HepG2 (cell line): ENCODE results near the gene MTHFD2. TPM values are rescaled to one million over a fixed set of nuclear protein-coding genes. Genes with fewer than 3 reads are reported as not detected.
A peak's percentile ranks its signal among the peaks of the same experiment; 100 is the strongest.

Experiments
- EED ChIP-seq: sonication (generic); formaldehyde crosslinking; IDR thresholded peaks from 2 replicates; pipeline ENCODE4 v1.5.0; 2020; ENCODE audit warnings: mild to moderate bottlenecking, missing genetic modification reagents
- HNRNPLL ChIP-seq: fragments of 200-400 bp; formaldehyde crosslinking; IDR thresholded peaks from 2 replicates; pipeline ENCODE4 v1.6.1; 2017; ENCODE audit warnings: mild to moderate bottlenecking, low read depth, low read length; ENCODE audit not compliant: poor library complexity, severe bottlenecking
- MLLT10 ChIP-seq: sonication (generic); formaldehyde crosslinking; IDR thresholded peaks from 2 replicates; pipeline ENCODE4 v1.4.0; 2020; ENCODE audit warnings: missing genetic modification reagents
- NAIF1 ChIP-seq: sonication (generic); formaldehyde crosslinking; IDR thresholded peaks from 2 replicates; pipeline ENCODE4 v1.5.0; 2020; ENCODE audit warnings: mild to moderate bottlenecking, missing genetic modification reagents, borderline replicate concordance
- NFYC ChIP-seq: IDR thresholded peaks from 2 replicates; pipeline ENCODE4 v1.6.1; 2016; ENCODE audit warnings: missing genetic modification reagents, missing compliant biosample characterization
- SMAD1 ChIP-seq: sonication (generic); formaldehyde crosslinking; IDR thresholded peaks from 2 replicates; pipeline ENCODE4 v1.4.0; 2020; ENCODE audit warnings: missing genetic modification reagents, low read depth, mild to moderate bottlenecking, borderline replicate concordance
- ZNF343 ChIP-seq: sonication (generic); formaldehyde crosslinking; IDR thresholded peaks from 2 replicates; pipeline ENCODE4 v1.4.0; 2020; ENCODE audit warnings: mild to moderate bottlenecking, missing genetic modification reagents
- ZNF563 ChIP-seq: sonication (generic); formaldehyde crosslinking; IDR thresholded peaks from 2 replicates; pipeline ENCODE4 v1.8.0; 2022; ENCODE audit warnings: mild to moderate bottlenecking, moderate library complexity, missing genetic modification reagents
- ZNF615 ChIP-seq: sonication (generic); formaldehyde crosslinking; IDR thresholded peaks from 2 replicates; pipeline ENCODE4 v1.5.0; 2020; ENCODE audit warnings: mild to moderate bottlenecking, missing genetic modification reagents, borderline replicate concordance
- ZNF768 ChIP-seq: sonication (generic); formaldehyde crosslinking; IDR thresholded peaks from 2 replicates; pipeline ENCODE4 v1.4.0; 2020; ENCODE audit warnings: missing genetic modification reagents
- polyA plus RNA-seq, 8 experiments: library from polyadenylated mRNA; depleted of rRNA in 3 of 8; stranded (reverse) in 7 of 8; unstranded in 1 of 8; fragments of >200 nt; fragmentation: Illumina TruSeq in 4 of 8; extraction: Trizol in 4 of 8; gene quantifications; 2 replicates each; pipeline versions ENCODE4 v1.2.1 to v1.2.3, GENCODE V29; 2011 to 2016; ENCODE audit warnings: low read depth in 4 of 8, missing spikeins in 1 of 8, mixed read lengths in 1 of 8; ENCODE audit not compliant: insufficient read depth in 1 of 8
- total RNA-seq, 5 experiments: library from RNA; depleted of rRNA; stranded (reverse); fragments of >200 nt; fragmentation: Illumina TruSeq; extraction: Trizol; gene quantifications; 2 replicates each; pipeline ENCODE4 v1.2.3, GENCODE V29; 2016; ENCODE audit warnings: low read depth in 1 of 5
- TF ChIP-seq, protein P1 (sequence below): sonication (generic); formaldehyde crosslinking; IDR thresholded peaks from 2 replicates; pipeline ENCODE4 v1.4.0; 2020; ENCODE audit warnings: missing genetic modification reagents
- TF ChIP-seq, protein P2 (sequence below): sonication (generic); formaldehyde crosslinking; IDR thresholded peaks from 2 replicates; pipeline ENCODE4 v1.4.0; 2020; ENCODE audit warnings: missing genetic modification reagents
- TF ChIP-seq, protein P3 (sequence below): sonication (generic); formaldehyde crosslinking; IDR thresholded peaks from 2 replicates; pipeline ENCODE4 v1.5.1; 2020; ENCODE audit warnings: missing genetic modification reagents, mild to moderate bottlenecking, borderline replicate concordance

The MTHFD2 gene
- total and polyA plus RNA-seq, 2 of the 13 experiments (the other 11 are each of a cell fraction or from before 2014, with no cell fraction given): 188 to 269 TPM

DNA sequence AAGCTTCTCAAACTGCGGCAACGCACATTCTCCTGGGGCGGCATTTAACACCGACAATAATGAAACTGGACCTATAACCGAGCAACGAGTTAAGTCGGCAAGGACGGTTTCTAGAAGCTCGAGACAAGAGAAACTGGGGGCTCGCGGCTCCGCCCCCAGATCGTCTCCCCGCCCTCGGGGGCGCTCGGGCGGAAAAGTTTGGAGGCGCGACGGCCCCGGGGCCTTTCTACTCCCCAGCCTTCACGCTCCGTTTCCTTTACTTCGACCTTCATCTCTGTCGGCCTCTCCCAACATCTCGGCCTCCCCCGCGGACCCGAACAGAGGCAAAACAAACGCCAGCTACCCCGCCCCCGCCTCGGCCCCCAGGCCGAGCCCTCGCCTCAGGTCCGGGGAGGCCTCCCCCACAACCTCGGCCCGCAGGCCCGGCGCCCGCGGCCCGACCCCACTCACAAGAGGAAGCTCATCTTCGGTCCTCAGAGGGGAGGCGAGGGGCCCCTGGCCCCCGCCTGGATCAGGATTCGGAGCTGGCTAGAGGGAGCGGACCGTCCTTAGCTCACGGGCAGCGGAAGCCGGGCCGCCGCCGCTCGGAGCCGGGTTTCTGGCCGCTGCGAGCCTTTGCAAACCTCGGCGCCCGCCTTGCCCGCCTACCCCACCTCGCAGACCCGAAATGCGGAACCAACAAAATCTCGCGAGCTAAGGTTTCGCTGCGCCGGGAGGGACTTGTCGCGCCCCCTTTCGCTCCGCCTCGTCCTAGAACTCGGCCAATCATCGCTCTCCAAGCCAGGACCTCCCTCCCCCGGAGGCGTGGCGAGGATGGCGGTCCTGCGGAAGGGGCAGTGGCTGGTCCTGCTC lies 20.0 kb upstream of the MTHFD2 start, which contains the start of gene MOB1A (continued):
- TF ChIP-seq, protein P1, sequence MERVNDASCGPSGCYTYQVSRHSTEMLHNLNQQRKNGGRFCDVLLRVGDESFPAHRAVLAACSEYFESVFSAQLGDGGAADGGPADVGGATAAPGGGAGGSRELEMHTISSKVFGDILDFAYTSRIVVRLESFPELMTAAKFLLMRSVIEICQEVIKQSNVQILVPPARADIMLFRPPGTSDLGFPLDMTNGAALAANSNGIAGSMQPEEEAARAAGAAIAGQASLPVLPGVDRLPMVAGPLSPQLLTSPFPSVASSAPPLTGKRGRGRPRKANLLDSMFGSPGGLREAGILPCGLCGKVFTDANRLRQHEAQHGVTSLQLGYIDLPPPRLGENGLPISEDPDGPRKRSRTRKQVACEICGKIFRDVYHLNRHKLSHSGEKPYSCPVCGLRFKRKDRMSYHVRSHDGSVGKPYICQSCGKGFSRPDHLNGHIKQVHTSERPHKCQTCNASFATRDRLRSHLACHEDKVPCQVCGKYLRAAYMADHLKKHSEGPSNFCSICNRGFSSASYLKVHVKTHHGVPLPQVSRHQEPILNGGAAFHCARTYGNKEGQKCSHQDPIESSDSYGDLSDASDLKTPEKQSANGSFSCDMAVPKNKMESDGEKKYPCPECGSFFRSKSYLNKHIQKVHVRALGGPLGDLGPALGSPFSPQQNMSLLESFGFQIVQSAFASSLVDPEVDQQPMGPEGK (CRISPR knock-in tag): peak; percentile 91
- TF ChIP-seq, protein P2, sequence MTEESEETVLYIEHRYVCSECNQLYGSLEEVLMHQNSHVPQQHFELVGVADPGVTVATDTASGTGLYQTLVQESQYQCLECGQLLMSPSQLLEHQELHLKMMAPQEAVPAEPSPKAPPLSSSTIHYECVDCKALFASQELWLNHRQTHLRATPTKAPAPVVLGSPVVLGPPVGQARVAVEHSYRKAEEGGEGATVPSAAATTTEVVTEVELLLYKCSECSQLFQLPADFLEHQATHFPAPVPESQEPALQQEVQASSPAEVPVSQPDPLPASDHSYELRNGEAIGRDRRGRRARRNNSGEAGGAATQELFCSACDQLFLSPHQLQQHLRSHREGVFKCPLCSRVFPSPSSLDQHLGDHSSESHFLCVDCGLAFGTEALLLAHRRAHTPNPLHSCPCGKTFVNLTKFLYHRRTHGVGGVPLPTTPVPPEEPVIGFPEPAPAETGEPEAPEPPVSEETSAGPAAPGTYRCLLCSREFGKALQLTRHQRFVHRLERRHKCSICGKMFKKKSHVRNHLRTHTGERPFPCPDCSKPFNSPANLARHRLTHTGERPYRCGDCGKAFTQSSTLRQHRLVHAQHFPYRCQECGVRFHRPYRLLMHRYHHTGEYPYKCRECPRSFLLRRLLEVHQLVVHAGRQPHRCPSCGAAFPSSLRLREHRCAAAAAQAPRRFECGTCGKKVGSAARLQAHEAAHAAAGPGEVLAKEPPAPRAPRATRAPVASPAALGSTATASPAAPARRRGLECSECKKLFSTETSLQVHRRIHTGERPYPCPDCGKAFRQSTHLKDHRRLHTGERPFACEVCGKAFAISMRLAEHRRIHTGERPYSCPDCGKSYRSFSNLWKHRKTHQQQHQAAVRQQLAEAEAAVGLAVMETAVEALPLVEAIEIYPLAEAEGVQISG (CRISPR knock-in tag): peak; percentile 80
- TF ChIP-seq HNRNPLL: peak; percentile 81
- 0 out of 2 replicates have a peak, but pooled peaks have one; percentile 57 for TF ChIP-seq SMAD1
- TF ChIP-seq MLLT10 (CRISPR knock-in tag): no peak
- TF ChIP-seq ZNF343 (CRISPR knock-in tag): no peak; the same call in 1 of the 2 replicates
- TF ChIP-seq, protein P3, sequence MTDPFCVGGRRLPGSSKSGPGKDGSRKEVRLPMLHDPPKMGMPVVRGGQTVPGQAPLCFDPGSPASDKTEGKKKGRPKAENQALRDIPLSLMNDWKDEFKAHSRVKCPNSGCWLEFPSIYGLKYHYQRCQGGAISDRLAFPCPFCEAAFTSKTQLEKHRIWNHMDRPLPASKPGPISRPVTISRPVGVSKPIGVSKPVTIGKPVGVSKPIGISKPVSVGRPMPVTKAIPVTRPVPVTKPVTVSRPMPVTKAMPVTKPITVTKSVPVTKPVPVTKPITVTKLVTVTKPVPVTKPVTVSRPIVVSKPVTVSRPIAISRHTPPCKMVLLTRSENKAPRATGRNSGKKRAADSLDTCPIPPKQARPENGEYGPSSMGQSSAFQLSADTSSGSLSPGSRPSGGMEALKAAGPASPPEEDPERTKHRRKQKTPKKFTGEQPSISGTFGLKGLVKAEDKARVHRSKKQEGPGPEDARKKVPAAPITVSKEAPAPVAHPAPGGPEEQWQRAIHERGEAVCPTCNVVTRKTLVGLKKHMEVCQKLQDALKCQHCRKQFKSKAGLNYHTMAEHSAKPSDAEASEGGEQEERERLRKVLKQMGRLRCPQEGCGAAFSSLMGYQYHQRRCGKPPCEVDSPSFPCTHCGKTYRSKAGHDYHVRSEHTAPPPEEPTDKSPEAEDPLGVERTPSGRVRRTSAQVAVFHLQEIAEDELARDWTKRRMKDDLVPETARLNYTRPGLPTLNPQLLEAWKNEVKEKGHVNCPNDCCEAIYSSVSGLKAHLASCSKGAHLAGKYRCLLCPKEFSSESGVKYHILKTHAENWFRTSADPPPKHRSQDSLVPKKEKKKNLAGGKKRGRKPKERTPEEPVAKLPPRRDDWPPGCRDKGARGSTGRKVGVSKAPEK: no peak
- TF ChIP-seq ZNF563 (CRISPR knock-in tag): peak; percentile 82
- TF ChIP-seq ZNF615: no peak
- TF ChIP-seq EED: no peak; the same call in 1 of the 2 replicates
- peak; percentile 63; the same call in 1 of the 2 replicates for TF ChIP-seq ZNF768 (CRISPR knock-in tag)
- no peak for TF ChIP-seq NAIF1
- TF ChIP-seq NFYC (CRISPR knock-in tag): peak; percentile 79
